Activated effector memory CD4-positive, alpha-beta T cell treated with Interleukin-2 at 50 U/mL for 16 hours (primary cell): ENCODE results near the gene GPX6.
A peak's percentile ranks its signal among the peaks of the same experiment; 100 is the strongest.
"Not testable (repeated sequence)": the region's sequence is repeated elsewhere in the genome, so short reads cannot be mapped to it uniquely, and the experiment has no call there.

Experiments used
- DNase-seq: peaks from one replicate; pipeline ENCODE4 v3.0.0-alpha.2; 2020

Gene GPX6

DNA sequence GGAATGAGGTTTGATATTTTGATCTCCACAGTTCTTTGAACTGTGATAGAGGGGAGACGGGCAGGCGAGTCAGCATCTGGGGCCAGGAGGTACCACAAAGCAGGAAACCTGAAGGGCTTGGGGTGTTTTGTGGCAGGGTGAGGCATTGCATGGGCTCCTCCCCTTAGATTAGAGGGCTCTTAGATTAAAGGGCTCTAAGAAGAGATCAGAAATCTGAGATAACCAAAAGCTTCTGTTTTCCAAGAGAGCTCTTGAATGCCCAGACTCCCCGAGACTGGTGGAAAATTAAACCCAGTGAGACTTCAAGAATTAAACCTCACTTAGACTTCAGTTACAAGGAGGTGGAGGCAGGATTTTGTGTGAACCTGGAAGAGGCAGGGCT is 7.6 kb upstream of the GPX6 start:
- peak; percentile 14 for DNase-seq

GRCh38 chr6:28522594-28523240 is 7.1 kb upstream of the GPX6 start:
- no peak for DNase-seq

DNA sequence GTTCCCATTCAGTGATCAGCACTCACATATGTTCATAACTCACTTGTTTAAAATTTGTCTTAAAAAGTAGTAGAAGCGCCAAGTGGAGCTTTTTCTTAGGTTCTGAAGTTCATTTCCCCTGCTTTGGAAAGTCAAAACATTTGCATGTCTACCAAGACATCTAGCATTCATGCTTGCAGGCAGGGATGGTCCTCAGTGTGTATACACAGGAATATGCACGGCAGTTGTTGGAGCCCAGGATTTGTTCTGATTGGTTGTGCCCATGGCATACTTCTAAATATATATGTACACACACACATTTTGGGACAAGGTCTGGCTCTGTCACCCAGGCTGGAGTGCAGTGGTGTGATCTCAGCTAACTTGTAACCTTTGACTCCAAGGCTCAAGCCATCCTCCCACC is 2.4 kb upstream of the GPX6 start:
- no peak for DNase-seq

GRCh38 chr6:28512387-28512786 is 3.2 kb downstream of the GPX6 start:
- not testable (repeated sequence) for DNase-seq

GRCh38 chr6:28511628-28512300 is 3.8 kb downstream of the GPX6 start:
- DNase-seq = no peak

DNA sequence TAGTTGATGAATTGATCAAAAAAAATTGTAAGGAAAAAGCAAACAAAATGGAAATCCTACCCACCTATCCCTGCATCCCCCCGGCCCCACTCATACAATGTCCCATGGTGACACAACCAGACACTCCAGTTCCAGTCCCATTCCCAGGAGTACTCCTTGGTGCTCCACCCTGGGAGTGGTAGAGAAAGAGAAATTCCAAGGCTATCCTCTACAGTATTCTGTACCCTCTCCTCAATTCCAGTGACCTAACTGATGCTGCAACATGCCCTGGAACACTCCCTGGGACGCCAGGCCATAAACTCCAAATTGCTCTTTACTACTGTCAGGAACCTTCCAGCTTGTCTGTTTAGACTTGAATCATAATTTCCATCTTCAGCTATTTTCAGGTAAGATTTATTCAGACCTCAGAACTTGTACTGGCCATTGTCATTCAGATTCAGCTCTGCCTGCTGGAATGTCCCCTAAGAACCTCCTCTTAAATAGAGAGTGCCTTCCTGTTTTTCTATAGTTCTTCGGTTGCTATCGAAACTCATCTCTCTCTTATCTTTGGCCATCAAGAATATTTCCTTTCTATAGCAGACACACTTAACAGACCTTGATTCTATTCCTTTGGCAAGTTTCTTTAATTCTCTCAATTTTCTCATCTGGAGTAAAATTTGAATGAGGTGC is 8.7 kb downstream of the GPX6 start:
- DNase-seq = no peak

- DNase-seq = no peak
Measured at GRCh38 chr6:28505733-28506132, 9.9 kb downstream of the GPX6 start.

- DNase-seq = not testable (repeated sequence)
Measured at GRCh38 chr6:28502709-28503305, 12.8 kb downstream of the GPX6 start.

DNA sequence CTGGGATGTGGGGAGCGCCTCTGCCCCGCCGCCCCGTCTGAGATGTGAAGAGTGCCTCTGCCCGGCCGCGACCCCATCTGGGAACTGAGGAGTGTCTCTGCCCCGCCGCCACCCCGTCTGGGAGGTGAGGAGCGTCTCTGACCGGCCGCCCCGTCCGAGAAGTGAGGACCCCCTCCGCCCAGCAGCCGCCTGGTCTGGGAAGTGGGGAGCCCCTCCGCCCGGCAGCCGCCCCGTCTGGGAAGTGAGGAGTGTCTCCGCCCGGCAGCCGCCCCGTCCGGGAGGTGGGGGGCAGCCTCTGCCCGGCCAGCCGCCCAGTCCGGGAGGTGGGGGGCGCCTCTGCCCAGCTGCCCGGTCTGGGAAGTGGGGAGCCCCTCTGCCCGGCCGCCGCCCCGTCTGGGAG is 13.5 kb downstream of the GPX6 start:
- DNase-seq = not testable (repeated sequence)

DNA sequence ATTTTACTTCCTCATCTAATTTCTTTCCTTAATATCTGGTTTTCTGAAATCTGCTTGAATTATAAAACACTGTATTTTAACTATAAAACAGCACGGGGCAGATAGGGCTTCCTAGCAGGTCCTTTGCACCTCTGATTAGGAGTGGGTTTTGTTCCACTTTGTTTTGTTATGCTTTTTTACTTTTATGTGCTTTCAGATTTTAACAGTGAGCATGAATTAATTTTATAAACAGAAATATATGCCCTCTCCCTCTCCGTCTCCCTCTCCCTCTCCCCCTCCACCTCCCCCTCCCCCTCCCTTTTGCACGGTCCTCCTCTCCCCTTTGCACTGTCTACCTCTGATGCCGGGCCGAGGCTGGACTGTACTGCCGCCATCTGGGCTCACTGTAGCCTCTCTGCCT is 14.3 kb downstream of the GPX6 start:
- no peak for DNase-seq

GRCh38 chr6:28497893-28498292 is 17.7 kb downstream of the GPX6 start:
- no peak for DNase-seq

DNA sequence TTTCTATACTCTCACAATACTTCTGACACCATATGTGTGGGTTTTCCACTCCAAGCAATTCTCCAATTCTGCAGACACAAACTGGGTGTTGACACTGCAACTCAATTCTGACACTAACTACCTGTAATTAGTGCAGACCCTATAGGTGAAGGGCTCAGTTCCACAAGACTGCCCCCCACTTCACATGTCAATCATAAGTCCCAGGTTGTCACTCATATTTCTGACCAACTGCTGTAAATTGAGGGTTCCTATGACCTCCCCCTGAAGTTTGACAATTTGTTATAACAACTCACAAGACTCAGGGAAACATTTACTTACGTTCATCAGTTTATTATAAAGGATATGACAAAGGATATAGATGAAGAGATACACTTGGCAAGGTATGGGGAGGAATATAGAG is 18.3 kb downstream of the GPX6 start:
- DNase-seq = no peak

DNA sequence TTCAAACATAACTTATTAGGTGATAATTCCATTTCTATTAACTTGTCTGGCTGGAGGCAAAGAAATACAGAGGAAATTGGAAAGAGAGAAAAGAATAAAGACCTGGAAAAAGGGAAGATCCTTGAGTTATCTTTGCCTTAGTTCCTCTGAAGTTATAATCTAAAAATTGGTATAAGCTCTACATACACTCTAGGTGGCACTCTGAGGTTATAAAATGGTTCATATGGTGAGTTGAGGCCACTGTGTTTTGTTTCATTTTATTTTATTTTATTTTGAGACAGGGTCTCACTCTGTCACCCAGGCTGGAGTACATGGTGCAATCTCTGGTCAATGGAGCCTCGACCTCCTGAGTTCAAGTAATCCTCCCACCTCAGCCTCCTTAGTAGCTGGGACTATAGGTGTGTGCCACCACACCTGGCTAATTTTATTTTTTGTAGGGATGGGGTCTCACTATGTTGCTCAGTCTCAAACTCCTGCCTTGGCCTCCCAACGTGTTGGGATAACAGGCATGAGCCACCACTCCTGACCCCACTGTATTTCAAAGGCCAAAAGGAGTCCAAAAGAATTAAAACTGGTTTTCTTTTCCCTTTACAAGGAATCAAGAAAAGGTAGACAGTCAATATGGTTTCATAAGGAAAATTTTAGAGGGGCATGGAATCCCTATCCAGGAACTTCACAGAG is 19.4 kb downstream of the GPX6 start:
- no peak for DNase-seq

- no peak for DNase-seq
Measured at GRCh38 chr6:28491984-28492317, 23.6 kb downstream of the GPX6 start.

GRCh38 chr6:28490205-28490890 is 25.2 kb downstream of the GPX6 start:
- no peak for DNase-seq

- no peak for DNase-seq
Measured at GRCh38 chr6:28489366-28490204, 26.0 kb downstream of the GPX6 start.

DNA sequence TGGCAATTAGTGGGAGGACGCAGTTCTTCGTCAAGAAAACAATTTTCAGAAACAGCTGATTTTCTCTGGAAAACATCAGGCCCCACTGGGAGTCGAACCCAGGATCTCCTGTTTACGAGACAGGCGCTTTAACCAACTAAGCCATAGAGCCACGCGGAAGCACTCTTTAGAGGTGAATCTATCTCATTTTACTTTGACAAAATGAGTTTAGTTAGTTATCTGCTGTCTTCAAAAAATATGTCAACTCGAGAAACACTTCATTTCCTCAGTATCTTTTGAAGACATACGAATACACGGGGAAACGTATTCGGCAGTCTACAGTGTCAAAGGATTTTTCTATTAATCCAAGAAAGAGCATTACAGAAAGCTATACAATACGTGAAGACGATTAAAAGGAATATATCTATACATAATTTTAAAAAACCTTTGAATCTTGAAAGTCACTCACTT is 26.7 kb downstream of the GPX6 start:
- no peak for DNase-seq

DNA sequence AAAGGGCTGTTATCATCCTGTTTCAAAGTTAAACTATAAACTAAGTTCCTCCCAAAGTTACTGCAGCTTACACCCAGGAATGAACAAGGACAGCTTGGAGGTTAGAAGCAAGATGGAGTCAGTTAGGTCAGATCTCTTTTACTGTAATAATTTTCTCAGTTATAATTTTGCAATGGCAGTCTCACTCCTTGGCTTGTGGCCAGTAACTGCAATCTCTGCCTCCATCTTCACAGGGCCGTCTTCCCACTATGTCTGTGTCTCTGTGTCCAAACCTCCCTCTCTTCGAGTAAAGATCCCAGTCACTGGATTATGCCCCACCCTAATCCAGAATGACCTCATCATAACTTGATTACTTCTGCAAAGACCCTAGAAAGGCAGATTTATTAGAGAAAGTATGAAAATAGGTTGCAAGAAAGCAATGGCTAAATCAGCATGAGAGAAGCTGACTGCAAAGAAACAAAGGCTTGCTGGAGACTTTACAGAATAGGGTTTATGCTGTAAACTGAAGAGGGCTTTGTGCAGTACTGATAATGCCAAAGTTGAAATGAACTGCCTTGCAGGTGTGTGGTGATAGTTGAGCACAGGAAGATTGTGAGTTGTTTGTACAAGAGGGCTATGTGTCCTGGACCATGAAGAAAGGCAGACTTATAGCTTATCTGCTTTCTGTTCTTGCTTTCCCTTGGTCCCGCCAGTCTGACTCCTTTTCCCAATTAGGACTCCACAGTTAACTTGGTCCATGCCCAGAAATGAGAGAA is 28.4 kb downstream of the GPX6 start:
- no peak for DNase-seq

- DNase-seq = no peak
Measured at GRCh38 chr6:28486533-28486932, 29.1 kb downstream of the GPX6 start.

- no peak for DNase-seq
Measured at GRCh38 chr6:28485482-28485881, 30.1 kb downstream of the GPX6 start.
